CD4-positive, alpha-beta T cell treated with Interferon alpha-2 for 1 hour (primary cell): ENCODE data around the gene ABHD8.
A peak's percentile ranks its signal among the peaks of the same experiment; 100 is the strongest.

Experiments used
- DNase-seq, 2 donors: peaks; one replicate each; pipeline ENCODE4 v3.0.0-alpha.2; 2020 to 2022

The ABHD8 gene

DNA sequence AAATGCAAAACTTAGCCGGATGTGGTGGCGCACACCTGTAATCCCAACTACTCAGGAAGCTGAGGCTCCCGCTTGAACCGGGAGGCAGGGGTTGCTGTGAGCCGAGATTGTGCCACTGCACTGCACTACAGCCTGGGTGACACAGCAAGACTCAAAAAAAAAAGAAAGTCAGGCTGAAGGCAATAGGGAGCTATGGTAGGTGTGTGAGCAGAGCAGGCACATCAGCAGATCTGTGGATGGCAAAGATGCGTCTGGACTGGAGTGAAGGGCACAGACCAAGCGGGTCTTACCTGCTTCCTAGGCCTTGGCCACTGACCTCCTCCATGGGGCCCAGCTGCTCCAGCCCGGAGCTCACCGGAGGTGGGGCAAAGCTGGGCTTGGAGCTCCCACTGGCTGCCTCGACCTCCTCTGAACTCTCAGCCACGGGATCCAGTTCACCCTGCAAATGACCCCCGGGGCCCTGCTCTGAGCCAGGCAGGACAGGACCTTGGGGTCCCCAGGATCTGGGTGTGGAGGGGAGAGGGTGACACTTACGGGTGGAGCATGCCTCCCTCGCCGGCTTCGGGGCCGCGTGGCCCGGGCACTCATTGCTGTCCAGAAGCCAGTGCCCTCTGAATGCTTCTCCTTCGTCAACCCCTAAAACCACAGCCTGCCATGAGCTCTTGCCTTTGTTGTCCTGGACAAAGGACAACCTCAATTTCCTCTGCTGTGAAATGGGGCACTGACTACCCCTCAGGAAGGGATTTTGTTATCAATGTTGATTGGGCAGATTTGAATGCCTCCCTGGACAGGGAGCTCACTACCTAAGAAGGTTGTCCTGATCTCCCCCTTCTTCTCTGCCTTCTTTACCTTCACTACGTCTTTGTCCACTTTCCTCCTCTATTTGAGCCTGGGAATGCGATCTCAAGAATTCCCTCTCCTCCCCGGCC, 39.2 kb downstream of the ABHD8 start:
- no peak for DNase-seq

DNA sequence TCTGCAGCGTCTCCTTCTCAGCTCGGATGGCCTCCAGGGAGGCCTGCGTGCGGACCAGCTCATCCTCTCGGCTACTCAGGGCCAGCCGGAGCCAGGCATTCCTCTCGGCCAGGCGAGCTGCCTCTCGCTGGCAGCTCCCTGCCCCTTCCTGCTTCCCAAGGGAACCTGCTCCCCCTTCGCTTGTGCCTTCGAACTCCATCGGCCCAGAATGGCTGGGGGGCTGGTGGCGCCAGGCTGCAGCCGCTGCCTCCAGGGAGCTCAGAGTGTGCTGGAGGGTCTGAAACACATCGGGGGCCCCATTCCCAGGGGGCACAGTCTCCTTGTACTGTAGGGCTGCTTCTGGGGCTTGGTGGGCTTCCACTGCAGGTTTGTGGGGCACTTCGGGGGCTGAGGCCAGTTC, 40.7 kb downstream of the ABHD8 start:
- DNase-seq, result no peak

DNA sequence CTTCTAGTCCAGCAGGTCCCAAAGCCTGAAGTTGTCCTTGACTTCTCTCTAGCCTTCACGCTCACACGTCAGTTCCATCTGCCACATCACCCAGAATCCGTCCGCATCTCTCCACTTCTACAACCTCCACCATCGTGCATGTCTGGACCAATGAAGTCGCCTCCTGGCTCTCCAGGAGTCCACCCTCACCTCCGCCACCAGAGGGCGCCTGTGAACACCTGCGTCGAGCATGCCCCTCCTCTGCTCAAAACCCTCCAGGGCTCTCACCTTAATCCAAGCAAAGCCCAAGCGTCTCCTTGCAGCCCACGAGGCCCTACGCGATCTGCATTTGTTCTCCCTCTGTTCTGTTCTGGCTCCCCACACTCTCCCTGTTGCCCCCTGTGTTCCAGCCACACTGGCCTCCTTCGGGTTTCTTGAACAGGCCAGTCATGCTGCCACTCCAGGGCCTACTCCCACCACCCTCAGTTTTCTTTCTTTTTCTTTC, 42.3 kb downstream of the ABHD8 start:
- DNase-seq, result peak; percentile 87 to 91

DNA sequence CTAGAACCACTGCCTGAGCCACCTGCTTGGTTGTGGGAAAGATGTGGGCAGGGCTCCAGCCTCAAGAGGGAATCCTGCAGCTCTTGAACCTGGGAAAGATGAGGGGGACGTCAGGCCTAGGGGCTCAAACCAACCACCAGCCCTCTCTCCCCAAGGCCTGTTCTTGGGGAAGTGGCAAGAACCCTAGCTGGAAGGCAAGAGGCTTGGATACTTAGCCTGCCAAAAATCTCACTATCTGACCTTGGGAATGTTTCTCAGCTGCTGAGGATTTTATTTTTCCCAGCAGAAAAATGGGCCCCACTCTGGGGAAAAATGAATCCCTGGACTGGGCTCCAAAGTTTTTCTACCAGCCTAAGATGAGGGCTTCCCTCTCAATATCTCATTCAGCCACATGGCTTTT, 43.3 kb downstream of the ABHD8 start:
- DNase-seq, result no peak

DNA sequence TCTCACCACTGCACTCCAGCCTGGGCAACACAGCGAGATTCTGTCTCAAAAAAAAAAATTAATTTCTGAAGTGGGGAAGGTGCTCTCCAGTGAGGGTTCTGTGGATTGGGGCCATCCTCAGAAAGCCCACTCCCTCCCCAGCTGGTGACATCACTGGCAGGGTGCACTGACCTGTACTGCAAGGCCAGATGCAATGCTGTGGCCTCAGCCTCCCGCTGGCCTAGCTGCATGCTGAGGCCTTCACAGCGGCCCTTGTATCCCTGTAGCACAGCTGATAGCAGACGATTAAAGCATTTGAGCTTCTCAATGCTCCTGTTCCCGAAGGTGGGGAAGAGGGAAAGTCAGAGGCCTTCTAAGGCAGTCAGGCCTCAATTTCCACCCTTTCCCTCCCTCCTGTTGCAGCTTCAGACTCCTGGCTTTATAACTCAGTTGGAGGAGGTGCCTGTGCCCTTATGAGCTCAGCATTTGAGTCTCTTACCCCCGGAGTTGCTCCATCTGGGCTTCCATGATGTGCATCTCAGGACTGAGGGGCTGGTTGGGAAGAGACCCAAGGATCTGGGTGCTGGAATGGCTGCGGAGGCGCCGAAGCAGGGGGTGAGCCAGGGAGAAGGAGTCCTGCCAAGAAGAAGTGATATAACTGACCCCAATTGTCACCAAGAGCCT, 44.0 kb downstream of the ABHD8 start:
- no peak for DNase-seq

DNA sequence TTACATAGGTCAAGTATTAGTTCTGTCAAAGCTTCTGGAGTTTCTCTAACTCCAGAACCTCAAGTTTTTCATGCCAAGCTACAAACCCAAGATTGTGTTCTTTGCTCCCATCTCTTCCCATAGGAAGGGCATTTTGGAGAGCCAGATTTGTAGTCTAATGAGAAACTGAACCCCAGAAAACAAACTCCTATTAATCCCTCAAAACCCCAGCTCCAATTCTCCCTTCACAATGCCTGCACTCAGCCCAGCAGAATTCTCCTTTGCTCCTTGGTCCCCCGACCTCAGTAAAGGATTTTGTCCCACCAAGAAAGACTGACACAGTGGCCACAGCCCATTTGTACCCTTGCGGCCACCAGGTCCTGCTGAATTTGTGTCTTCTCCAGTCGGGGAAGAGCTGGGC, 47.1 kb downstream of the ABHD8 start:
- no peak for DNase-seq

DNA sequence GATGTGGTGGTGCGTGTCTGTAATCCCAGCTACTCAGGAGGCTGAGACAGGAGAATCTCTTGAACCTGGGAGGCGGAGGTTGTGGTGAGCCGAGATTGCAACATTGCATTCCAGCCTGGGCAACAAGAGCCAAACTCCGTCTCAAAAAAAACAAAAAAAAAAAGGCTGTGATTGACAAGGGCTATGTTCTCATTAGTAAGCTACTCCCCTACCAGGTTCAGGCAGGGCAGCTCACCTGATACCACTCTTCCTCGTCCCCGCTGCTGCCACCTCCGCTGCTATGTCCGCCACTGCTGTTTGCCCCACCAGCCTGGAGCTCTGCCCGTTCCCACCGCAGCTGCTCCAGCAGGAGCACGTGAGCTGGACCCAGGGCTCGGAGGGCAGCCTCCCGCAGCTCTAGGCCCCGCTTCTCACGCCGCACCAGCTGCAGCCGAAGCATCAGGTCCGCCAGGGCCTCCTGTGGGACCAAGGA, 48.0 kb downstream of the ABHD8 start:
- DNase-seq, result no peak

DNA sequence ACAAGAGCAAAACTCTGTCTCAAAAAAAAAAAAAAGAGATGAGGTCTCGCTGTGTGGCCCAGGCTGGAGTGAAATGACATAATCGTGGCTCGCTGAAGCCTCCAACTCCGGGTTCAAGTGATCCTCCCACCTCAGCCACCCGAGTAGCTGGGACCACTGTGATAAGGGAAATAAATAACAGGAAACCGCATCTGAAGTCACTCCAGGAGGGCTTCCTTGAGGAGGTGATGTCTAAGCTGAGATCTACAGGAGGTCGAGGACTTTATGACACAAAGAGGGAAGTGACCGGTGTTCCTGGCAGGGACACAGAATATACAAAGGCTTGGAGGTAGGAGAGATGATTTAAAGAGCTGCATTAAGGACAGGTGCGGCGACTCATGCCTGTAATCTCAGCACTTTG, 48.6 kb downstream of the ABHD8 start:
- DNase-seq, result no peak

DNA sequence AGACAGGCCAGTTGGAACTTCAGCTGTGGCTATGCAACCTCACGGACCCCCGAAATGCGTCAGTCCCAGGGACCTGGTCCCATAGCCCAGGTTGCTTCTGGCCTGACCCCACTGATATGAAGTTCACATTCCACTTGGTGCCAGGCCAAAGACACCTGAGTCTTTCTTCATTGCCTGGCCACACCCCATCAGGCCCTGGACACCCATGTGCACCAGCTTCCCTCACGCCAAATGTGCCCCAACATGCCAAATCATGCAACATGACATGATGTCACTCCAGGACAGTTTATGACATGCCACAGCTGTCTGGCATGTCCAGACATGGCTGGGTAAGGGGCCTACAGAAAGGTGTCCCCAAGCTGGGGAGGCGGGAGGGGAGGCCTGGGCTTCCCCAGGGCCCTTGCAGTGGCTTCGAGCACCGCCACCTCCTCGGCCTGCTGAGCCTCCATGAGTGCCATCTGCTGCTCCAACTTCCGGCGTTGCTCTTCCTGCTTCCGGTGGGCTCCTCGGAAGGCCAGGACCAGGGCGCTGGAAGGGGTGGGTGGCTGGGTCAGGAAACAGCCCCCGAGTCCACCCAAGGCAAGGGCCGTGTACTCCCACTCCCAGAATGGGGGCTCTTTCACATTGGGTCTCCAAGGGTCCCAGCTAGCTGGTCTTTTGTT, 53.2 kb downstream of the ABHD8 start:
- no peak for DNase-seq

DNA sequence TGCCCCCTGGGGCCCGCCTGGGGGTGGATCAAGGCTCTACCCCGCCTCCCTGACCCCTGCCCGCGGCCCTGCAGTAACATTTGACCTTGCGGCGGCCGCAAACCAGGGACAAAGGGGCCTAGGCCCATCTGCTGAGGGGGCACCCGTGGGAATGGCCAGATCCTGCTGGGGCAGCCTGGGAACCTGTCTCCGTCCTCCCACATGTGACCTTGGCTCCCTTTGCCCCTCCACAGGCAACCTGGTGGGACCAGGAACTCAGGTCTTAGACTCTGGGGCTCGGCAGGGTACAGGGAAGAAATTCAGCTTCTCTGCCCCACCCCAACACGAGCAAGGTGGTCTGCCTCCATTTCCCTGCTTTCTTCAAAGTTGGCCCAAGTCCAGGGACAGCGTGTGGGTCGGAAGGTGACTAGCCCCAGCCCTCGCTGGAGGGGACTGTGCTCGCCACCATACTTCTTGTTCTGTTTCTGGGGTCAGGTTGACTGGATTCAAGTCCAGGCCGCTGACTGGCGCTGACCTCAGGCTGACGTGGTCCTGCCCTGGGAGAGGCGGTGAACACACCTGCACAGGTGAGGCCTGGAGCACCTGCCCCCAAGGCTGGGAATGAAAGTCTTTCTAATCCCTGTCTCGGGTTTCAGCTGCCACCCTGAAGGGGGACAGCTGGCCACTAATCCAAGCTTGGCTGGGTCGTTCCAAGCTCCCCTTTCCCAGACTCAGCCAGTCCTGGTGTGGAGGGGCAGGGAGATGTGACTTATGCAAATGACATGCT, 55.0 kb downstream of the ABHD8 start:
- DNase-seq, result no peak

DNA sequence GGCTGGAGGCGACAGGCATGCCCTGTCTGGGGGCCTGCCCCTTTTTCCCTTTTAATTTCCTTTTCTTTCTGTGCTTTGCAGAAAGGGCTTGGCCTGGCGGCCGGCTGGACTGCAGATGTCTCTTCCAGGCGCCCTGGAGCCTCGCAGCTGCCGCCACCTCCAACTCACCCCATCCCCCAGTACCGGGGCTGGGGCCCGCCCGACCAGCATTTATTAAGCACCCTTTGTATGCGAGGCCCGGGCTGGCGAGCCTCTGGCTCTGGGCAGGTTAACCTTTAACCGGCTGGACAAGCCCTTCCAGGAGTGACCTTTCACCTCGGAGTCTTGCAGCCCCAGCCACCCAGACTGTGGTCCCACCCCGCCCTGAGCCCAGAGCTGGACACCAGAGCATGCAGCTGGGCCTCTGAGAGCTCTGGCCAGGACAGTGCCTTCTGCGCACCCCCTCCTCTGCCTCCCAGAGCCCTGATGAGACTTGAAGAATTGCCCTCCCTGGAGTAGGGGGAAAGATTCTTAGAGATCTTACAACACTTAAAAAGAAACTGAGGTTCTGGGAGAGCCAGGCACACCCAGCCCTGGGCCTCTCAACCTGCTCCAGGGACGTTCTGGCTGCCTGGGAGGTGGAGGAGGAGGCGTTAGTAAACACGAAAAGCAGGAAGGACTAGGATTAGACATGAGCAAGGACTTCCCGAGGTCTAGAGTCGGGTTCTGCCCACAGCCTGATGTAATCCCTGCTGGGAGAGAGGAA, 56.4 kb downstream of the ABHD8 start:
- DNase-seq, result no peak

DNA sequence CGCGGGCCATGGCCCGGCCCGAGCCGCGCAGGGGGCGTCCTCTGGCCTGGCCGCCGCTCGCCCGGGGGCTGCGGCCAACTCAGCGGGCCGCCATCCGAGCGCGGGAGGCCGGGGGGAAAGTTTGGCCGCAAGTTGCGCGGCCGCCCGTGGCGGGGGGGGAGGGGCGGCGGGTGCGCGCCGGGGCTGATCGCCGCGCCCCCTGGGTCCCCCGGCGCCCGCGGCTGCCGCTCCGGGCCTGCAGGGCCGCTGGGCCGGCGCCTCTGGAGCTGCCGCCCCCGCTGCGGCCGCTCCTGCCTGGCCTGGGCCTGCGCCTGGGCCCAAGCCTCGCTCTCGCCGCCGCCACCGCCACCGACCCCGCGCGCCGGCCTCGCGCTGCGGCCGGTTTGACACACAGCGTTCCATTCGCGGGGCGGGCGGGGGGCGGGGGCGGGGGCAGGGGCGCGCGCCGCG, 57.7 kb downstream of the ABHD8 start, which contains the start of gene NR2F6:
TSS of gene NR2F6 (minus strand) at position 385 of the 450 bp plus-strand sequence. CDS start 699 bp downstream, outside the sequence.
- no peak for DNase-seq

DNA sequence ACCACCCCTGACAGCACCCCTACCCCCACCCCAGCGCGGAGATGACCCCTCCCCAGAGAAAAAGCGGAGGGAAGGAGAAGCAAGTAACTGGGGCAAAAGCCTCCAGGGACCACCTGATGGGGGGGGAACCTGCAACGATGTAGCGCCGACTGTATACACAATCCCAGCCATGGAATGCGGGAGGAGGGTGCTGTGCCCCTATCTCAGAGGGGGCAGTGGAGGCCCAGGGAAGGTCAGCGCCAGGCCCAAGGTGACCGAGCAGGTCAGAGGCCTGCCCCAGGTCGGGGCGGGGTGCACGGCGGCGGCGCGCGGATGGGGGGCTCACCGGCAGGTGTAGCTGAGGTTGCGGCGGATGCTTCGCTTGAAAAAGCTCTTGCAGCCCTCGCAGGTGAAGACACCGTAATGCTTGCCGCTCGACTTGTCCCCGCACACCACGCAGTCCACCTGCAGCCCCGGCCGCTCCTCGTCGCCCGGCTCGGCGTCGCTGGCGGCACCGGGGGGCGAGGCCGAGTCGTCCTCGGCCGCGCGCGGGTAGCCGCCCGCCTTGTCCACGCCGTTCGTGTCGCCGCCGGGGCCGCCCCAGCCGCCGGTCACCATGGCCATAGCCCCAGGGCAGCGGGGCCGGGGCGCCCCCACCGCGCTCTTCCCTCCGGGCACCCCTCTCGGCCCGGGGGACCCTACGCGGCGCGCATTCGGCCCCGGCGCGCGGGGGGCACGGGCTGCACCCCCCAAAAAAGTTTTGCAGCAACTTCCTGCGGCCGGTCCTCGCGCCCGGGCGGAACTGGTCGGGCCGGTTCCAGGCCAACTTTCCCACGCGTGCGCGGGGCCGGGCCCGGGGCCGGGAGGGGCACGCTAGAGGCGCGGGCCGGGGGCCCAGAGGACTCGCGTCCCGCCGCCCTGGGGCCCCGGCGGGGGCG, 58.3 kb downstream of the ABHD8 start:
- DNase-seq, result no peak

DNA sequence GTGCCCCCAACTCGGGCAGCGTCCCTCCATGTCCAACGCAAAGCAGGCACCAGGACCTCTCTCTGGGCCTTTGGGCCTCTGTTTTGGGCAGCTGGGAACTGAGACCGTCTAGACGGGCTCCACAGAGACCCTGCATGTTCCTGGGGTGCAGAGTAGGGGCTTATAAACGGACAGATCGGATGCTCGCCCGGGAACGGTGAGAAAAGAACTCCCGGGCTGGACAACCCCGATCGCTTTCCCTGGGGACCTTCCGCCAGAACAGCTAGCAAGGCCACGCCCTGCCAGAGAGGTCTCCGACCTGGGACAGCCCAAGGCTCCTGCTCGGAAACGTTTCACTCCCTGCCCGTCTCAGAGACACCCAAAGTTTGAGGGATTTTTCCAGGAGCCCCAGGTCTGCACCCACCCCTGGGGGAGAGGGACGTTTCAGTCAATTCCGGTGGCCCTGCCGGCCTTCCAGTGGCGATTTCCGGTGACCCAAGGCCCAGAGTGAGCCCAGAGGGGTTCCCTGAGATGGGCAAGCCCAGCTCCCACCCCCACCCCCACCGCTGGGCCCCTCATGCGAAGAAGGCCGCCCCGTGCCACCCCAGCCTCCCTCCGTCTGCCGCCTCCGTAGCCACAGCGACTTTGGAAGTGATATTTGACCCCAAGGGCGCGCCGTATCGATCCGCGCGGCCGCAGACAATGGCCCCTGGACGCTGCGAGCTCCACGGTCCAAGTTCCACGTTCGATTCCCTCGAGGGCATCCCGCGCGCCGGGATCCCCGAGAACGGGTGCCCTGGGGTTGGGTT, 59.2 kb downstream of the ABHD8 start:
- no peak for DNase-seq

DNA sequence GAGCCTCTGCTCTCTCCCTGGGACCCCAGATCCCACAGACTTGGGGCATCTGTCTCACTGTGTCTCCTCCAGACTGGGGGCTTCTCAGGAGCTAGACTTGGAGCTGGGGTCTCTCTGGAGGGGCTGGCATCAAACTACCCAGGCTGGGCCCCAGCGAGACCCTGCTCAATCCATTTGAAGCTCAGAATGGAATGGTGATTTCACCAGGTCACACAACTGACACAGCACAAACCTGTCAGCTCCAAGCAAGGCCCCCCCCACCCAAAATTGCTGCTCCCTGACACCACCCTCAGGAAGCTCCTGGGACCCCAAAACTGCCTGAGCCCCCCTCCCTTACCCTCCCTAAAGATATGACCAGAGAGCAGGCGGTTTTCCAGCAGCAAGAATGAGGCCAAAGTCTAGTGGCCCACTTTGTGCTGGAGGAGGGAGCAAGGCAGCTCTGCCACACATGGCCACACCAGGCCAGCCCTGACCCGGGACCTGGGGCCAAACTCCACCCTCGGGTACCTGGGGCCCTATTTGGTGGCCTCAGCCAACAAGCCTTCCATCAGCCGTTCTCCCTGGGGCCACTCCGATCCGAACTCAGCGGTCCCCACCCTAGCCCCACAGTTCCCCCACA, 59.9 kb downstream of the ABHD8 start:
- DNase-seq, result no peak

DNA sequence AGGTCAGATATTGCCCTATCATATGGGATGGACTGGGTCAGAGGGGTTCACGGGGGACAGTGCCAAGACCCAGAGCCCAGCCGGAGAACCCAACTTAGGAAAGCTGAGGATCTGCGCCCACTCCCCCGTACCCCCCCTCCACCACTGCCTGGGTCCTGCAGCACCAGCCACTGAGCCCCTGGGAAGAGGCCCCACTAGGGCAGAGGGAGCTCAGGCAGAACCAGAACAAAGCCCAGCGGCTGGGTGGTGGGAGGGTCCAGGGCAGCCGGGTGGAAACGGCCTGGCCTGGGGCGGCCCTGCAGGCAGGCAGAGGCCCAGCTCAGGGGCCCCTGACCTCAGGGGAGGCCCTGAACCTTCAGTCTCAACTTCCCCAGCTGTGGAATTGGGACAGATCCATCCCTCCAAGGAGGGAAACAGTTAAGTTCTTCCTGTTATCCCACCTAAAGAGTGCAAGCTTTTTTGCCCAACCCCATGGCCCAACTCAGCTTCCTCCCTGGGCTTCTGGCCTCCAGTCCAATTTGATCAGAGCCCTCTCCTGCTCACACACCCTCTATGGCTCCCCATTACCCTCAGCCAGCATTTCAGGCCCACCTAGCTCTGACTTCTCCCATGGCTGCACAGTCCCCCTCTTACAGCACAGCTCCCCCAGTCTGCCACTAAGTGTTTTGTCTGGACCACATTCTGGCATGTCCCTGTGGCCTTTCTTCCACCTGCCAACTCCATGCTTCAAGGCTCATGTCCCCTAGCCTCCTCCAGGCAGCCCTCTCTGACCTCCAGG, 60.6 kb downstream of the ABHD8 start:
- no peak for DNase-seq
